GM08714 (cell line): ENCODE data around the gene LMX1B.
A peak's percentile ranks its signal among the peaks of the same experiment; 100 is the strongest.
"Not testable (repeated sequence)": the region's sequence is repeated elsewhere in the genome, so short reads cannot be mapped to it uniquely, and the experiment has no call there.

ENCODE experiments used
- H3K4me3 ChIP-seq: fragments of 200-500 bp; sonication (Bioruptor generic); 2 replicates; pipeline ENCODE4 v1.5.1; 2014; ENCODE audit warnings: mild to moderate bottlenecking, low read length, inconsistent platforms
- ZNF274 ChIP-seq: IDR thresholded peaks from 2 replicates; pipeline ENCODE4 v1.6.1; 2012; ENCODE audit warnings: mild to moderate bottlenecking, low read depth, low read length

Gene LMX1B

DNA sequence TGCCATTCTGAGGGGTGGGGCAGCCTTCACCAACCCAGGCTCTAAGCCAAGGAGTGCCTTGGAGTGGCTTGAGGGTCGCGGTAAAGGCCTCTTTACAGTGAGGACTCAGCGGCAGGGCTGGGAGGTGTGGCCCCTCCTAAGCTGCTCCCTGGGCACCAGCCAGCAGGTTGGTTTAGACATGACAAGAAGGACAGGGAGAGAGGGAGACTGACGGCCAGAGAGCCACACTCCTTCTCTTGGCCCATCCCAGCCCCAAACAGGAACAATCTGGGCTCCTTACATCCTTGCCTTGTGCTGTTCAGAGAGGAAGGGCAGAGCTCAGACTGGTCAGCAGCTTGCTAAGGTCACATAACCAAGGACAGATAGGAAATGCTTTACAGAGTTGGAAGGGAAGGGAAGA is 94.5 kb downstream of the LMX1B start:
- no peak overlapping the region for H3K4me3 ChIP-seq
- TF ChIP-seq ZNF274: no peak

DNA sequence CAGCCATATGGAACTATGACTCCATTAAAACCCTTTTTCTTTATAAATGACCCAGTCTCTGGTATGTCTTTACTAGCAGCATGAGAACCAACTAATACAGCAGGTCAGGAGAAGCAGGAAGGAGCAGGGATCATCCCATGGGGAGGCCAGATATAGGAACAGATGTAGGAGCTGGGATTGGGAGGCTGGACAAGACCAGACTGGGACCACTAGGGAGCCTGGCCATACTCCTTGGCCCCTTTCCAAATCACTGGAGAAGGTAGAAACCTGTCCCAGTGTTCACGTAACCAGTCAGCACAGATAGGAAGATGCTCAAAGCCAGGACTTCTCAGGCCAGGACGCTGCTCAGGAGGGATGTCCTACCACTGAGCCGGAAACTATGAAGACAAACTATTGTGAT is 95.5 kb downstream of the LMX1B start:
- no peak overlapping the region for H3K4me3 ChIP-seq
- TF ChIP-seq ZNF274: no peak

DNA sequence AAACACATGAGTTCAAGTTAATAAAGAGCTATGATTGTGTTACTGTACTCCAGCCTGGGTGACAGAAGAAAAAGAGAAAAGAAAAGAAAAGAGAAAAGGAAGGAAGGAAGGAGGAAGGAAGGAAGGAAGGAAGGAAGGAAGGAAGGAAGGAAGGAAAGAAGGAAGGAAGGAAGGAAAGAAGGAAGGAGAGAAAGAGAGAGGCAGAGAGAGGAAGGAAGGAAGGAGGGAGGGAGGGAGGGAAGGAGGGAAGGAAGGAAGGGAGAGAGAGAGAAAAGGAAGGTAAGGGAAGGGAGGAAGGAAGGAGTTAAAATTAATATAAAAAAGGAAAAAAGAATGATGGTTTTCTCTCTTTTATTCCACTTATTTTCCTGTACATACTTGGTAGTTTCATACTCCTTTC is 101.7 kb downstream of the LMX1B start:
- H3K4me3 ChIP-seq: no peak overlapping the region
- TF ChIP-seq ZNF274: no peak

DNA sequence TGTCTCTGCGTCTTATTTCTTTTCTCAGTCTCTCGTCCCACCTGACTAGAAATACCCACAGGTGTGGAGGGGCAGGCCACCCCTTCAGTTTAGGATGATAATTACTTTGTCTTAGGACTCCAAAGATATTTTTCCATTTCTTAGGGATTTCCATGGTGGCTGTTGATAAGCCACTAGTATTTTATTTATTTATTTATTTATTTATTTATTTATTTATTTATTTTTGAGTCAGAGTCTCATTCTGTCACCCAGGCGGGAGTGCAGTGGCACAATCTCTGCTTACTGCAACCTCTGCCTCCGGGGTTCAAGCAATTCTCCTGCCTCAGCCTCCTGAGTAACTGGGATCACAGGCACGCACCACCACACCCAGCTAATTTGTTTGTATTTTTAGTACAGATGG is 103.7 kb downstream of the LMX1B start:
- not testable (repeated sequence) for H3K4me3 ChIP-seq

DNA sequence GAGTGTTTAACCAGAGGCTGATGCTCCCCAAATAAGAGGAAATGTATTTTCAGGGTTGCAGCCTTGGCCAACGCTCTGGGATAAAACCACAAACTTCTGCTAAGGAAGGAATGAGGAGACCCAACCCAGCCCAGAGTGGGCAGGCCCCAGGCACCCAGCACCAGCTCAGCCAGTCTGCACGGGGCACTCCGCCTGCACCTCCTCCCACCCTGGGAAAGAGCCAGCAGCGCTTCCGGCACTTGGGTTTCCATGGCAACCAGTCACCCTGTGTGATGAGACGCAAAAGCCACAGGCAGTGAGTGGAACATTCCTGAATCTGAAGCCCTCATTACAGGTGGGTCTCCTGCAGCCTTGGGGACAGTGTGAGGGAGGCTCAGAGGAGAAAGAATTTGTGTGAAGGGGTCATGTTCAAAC is 105.9 kb downstream of the LMX1B start:
- H3K4me3 ChIP-seq: no peak overlapping the region

DNA sequence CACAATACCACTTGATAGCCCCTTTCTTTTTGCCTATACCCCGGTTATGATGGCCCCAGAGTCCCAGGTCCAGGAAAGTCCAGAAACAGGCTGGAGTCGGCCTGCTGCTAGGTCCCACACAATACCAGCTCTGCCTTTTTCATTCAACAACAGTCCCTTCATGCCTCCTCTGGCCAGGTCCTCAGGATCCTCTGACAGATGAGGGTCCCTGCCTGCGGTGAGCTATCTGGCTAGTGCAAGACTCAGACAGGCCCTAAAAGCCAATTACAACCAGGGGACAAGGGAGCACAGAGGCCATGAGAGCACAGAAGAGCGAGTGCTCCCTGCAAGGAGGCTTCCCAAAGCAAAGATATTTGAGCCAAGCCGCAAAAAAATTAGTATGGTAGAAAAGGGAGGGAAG is 106.3 kb downstream of the LMX1B start:
- no peak for TF ChIP-seq ZNF274
- H3K4me3 ChIP-seq: no peak overlapping the region

More for the DNA sequence above, 105.9 kb downstream of the LMX1B start:
- no peak for TF ChIP-seq ZNF274

DNA sequence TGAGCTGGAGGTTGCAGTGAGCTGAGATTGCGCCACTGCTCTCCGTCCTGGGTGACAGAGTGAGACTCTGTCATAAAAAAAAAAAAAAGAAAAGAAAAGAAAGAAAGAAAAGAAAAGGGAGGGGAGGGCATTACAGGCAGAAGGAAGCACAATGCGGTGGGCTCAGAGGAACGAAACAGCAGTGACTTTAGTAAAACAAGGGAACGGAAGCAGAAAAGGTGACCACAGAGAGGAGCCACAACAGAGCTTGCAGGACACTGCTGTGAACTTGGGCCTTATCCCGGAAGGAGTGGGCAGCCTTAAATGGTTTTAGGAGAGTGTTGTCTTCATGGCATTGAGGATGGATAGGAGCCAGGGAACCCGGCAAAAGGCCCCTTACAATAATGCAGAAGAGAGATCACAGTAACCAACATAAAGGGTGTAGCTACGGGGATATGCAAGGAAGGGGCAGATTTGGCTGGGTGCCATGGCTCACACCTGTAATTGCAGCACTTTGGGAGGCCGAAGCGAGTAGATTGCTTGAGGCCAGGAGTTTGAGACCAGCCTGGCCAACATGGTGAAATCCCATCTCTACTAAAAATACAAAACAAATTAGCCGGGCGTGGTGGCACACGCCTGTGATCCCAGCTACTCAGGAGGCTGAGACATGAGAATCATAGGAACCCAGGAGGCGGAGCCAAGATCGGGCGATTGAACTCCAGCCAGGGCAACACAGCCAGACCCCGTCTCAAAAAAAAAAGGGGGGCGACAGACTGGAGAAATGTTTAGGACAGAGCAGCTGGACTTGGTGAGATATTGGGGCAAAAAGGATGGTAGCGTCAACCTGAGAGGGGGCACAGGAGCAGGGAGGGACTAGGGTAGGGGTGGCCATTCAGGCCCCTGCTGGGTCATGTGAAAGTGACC is 107.2 kb downstream of the LMX1B start:
- no peak overlapping the region for H3K4me3 ChIP-seq

DNA sequence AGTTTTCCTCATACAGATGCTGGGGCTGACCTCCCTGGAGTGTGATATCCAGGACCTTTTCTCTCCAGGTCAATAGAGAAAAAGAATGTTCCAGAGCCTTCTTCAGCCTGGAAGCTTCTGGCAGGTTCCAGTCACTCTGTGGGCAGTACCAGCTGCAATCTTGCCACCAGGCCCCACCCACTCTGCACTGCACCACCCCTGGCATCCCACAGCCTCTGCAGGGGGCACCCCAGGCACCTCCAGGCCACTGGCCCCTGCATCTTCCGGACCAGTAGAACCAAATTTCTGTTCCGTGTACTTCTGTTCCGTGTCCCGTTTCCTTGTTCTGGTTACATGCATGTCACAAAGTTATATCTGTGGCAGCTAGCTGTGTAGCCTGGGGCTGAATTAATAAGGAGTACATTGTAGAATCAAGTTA is 107.8 kb downstream of the LMX1B start:
- no peak overlapping the region for H3K4me3 ChIP-seq
- TF ChIP-seq ZNF274: no peak

More for the DNA sequence above, 107.2 kb downstream of the LMX1B start:
- no peak for TF ChIP-seq ZNF274

DNA sequence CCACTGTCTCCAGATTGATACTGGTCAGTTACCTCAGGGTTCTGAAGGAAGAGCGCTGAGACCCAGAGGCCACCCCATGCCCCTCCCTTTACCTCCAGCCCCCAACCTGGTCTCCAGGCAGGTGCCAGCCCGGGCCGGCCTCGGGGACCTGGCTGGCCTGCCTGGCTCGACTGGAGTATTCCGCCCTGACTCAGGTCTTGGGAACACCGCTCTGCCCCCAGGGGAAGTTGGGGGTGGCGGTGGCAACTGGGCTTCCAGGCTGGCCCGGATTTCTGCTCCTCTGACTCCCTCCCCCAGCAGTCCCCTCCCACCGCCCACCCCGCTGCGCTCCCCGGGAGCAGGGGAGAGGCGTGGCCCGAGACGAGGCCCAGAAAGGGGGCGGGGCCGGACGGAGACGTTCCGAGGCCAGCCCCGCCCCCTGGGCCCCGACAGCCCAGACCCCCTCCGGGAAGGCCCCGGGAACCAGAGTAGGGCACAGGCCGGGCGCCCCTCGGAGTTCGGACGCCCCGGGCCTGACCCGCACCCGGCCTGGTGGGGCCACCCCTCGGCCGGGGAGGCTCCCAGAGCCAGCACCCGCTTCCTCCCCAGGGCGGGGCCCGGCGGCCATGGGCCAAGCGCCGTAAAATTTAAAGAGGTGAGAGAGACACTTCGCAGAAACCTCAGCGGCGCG is 108.7 kb downstream of the LMX1B start:
- TF ChIP-seq ZNF274: no peak
- H3K4me3 ChIP-seq: peak overlapping the region; percentile 66

DNA sequence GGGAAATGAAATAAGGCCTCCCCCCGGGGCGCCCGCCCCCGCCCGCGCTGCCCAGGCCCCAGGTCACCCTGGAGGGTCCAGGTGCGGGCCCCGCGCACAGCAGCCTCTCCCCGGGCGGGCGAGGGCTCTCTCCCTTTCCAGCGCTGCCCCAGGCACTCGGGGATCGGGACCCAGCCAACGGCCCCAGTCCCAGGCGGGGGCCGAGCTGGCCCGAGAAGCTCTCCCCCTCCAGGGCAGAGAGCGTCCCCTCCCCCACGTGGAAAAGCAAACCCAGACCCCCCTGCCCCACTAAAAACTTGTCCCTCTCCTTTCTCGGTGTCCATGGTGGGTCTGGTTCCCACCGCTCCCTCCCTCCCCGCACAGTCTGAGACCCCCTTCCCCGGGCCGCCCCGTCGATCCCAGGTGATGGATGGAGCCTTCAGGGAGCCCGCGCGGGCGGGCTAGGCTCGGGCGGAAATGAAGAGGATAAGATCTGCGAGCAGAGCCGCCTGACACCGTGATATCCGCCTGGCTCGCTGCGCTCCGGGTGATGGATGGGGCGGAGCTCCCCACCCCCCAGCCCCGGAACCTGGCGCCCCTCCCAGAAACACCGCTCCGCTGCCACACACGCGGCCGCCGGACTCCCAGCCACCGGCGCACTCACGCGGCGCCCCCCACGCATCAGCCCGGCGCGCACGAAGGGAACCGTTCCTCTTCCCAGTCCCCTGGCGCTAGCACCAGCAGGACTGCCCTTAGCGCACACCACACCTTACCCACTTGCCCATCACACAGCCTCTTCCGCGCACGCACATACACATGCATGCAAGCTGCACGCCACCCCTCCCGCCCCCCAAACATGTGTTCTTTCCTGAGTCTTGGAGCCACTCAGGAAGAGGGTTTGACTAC is 109.4 kb downstream of the LMX1B start:
- no peak for TF ChIP-seq ZNF274
- peak overlapping the region; percentile 66 for H3K4me3 ChIP-seq

DNA sequence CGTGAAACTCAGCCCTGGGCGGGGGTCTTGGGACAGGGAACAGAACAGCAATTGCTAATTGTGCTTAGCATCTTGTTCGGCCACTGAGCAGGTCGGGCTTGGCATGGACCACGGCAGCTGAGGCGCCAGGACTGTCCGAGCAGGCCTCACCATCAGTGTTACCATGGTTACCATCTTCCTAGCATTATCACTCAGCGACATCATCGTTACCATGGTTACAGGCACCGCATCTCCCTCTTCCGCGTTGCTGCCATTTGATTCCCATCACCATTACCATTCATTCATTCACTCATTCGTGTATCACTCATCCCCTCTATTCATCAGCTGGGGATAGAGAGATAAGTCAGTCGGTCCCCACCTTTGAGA is 110.1 kb downstream of the LMX1B start:
- H3K4me3 ChIP-seq: no peak overlapping the region
- no peak for TF ChIP-seq ZNF274

DNA sequence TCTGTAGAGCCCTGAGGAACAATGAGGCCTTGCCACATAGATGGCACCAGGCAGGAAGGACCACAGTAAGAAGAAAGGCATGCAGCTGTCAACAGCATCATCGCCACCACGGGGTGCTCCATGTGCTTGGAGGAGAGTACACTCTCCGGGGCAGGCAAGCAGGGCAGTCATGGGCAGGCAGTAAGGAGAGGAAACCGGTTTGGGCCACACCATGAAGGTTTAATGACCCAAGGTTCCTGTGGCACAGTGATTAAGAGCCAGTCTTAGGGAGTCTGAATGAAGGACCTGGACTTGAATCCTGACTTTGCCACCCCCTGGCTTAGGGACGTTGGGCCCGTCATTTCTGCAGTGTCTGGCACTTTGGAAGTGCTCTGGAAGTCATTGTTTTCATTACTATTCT is 110.5 kb downstream of the LMX1B start:
- no peak overlapping the region for H3K4me3 ChIP-seq
- no peak for TF ChIP-seq ZNF274

DNA sequence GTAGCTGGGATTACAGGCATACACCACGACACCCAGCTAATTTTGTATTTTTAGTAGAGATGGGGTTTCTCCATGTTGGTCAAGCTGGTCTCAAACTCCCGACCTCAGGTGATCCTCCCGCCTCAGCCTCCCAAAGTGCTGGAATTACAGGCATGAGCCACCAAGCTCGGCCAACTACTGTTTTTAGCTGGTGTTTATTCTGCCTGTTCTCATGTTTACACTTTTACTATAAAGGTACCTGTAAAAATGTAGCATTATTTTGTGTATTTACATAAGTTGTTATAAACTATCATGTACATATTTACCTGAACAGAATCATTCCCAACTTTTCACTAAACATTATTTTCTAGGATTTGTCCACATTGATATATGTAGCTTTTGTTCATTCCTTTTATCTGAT is 111.8 kb downstream of the LMX1B start:
- not testable (repeated sequence) for H3K4me3 ChIP-seq

DNA sequence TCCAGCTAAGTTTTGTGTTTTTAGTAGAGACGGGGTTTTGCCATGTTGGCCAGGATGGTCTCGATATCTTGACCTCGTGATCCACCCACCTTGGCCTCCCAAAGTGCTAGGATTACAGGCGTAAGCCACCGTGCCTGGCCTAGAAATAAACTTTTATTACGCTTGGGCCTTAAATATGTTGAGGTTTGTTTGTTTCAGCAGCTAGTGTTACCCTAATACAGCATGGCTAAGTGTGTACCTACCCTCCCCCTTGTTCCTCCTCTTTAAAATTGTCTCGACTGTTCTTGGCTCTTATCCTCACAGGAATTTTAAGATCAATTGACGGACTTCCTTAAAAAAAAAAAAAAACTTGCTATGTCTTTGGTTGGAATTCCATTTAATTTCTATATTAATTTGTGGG is 114.5 kb downstream of the LMX1B start:
- not testable (repeated sequence) for H3K4me3 ChIP-seq

DNA sequence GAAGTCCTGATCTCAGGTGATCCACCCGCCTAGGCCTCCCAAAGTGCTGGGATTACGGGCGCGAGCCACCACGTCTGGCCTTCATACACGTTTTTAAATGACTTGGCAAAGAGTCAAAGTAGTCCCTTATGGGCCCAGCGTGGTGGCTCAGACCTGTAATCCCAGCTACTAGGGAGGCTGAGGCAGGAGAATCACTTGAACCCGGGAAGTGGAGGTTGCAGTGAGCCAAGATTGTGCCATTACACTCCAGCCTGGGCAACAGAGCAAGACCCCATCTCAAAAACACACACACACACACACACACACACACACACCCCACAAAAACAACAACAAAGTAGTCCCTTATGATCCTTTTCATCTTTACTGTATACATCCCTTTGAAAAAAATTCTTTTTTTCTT is 116.9 kb downstream of the LMX1B start:
- not testable (repeated sequence) for H3K4me3 ChIP-seq

DNA sequence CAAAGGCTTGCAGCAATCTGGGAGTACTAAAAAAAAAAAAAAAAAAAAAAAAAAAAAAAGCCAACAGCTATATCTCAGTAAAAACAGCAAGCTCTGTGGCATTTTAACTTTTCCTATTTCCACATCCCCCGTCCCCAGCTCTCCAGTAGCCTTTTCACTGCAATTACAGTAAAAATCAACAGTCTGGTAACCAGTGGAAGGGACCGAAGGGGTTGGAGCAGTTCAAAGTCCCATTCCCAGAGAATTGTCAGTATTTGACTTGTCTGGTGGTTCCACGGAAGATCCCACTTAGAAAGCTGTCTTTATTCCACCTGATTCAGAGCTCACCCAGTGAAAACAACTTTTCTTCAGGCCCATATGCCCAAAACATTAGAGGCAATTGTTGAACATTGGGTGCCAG is 119.3 kb downstream of the LMX1B start:
- TF ChIP-seq ZNF274: no peak
- no peak overlapping the region for H3K4me3 ChIP-seq
